HEK293 (cell line): ENCODE results near the gene GAL3ST3.
A peak's percentile ranks its signal among the peaks of the same experiment; 100 is the strongest.

ENCODE experiments used
- CTCF ChIA-PET: fragments of 350-600 bp; formaldehyde crosslinking; extraction: SDS; loops from one replicate; lab custom pipeline; 2021; ENCODE audit warnings: antibody characterized with exemption; lab: Yijun Ruan, JAX
- POLR2A ChIA-PET: fragments of 300-600 bp; formaldehyde crosslinking; extraction: SDS; loops from one replicate; lab custom pipeline; 2020; ENCODE audit warnings: antibody characterized with exemption, inconsistent platforms; lab: Yijun Ruan, JAX
- H3K27ac ChIP-seq: fragments of 200-500 bp; sonication (Bioruptor generic); 2 replicates; pipeline ENCODE4 v1.5.1; 2014; ENCODE audit warnings: low read depth, low read length, control low read depth, inconsistent platforms; ENCODE audit errors: extremely low read depth
- H3K36me3 ChIP-seq, 2 experiments: fragments of 200-500 bp in 1 of 2; sonication (Bioruptor generic) in 1 of 2; 1 replicate in 1 of 2; 2 replicates in 1 of 2; pipeline ENCODE4 v1.5.1; 2014 to 2017; ENCODE audit warnings: inconsistent platforms in 2 of 2, low read length in 2 of 2; ENCODE audit not compliant: control insufficient read depth in 2 of 2, insufficient read depth in 1 of 2
- H3K4me1 ChIP-seq: fragments of 200-500 bp; sonication (Bioruptor generic); 2 replicates; pipeline ENCODE4 v1.5.1; 2014; ENCODE audit warnings: mild to moderate bottlenecking, low read length, inconsistent platforms; ENCODE audit not compliant: control insufficient read depth, insufficient read depth
- H3K4me3 ChIP-seq: 2 replicates; pipeline ENCODE4 v1.5.1; 2011; ENCODE audit warnings: low read depth, mild to moderate bottlenecking, control low read depth, low read length, moderate library complexity
- H3K9me3 ChIP-seq: fragments of 200-500 bp; sonication (Bioruptor generic); 2 replicates; pipeline ENCODE4 v1.5.1; 2014; ENCODE audit warnings: low read depth, low read length, inconsistent platforms; ENCODE audit not compliant: control insufficient read depth, insufficient read depth
- HOXD13 ChIP-seq: sonication (generic); formaldehyde crosslinking; IDR thresholded peaks from 2 replicates; pipeline ENCODE4 v1.8.0; 2022; ENCODE audit warnings: missing genetic modification reagents, borderline replicate concordance
- IKZF3 ChIP-seq: fragments of 450-650 bp; IDR thresholded peaks from 2 replicates; pipeline ENCODE4 v1.5.0; 2018; ENCODE audit warnings: missing biosample characterization, mild to moderate bottlenecking, missing genetic modification characterization, moderate library complexity
- KLF9 ChIP-seq: fragments of 450-650 bp; formaldehyde crosslinking; IDR thresholded peaks from 2 replicates; pipeline ENCODE4 v1.5.1; 2016; ENCODE audit warnings: missing biosample characterization, missing genetic modification characterization, low read depth
- REPIN1 ChIP-seq: fragments of 450-650 bp; formaldehyde crosslinking; IDR thresholded peaks from 2 replicates; pipeline ENCODE4 v1.5.1; 2017; ENCODE audit warnings: missing biosample characterization, missing genetic modification characterization, low read depth
- SP2 ChIP-seq: fragments of 450-650 bp; formaldehyde crosslinking; IDR thresholded peaks from 2 replicates; pipeline ENCODE4 v1.5.1; 2016; ENCODE audit warnings: missing biosample characterization, missing genetic modification characterization
- ZIC2 ChIP-seq: fragments of 450-650 bp; formaldehyde crosslinking; IDR thresholded peaks from 2 replicates; pipeline ENCODE4 v1.5.1; 2016; ENCODE audit warnings: missing biosample characterization, missing genetic modification characterization
- ZNF133 ChIP-seq: fragments of 450-650 bp; formaldehyde crosslinking; IDR thresholded peaks from 2 replicates; pipeline ENCODE4 v1.5.1; 2016; ENCODE audit warnings: missing biosample characterization, missing genetic modification characterization
- ZNF140 ChIP-seq: fragments of 450-650 bp; formaldehyde crosslinking; IDR thresholded peaks from 2 replicates; pipeline ENCODE4 v1.5.1; 2016; ENCODE audit warnings: missing biosample characterization, missing genetic modification characterization
- ZNF16 ChIP-seq: fragments of 450-650 bp; formaldehyde crosslinking; IDR thresholded peaks from 2 replicates; pipeline ENCODE4 v1.5.1; 2016; ENCODE audit warnings: low read depth, missing biosample characterization, missing genetic modification characterization
- ZNF184 ChIP-seq: fragments of 450-650 bp; IDR thresholded peaks from 2 replicates; pipeline ENCODE4 v1.5.1; 2018; ENCODE audit warnings: missing biosample characterization, mild to moderate bottlenecking, missing genetic modification characterization
- ZNF202 ChIP-seq: fragments of 450-650 bp; formaldehyde crosslinking; IDR thresholded peaks from 2 replicates; pipeline ENCODE4 v1.5.1; 2016; ENCODE audit warnings: missing biosample characterization, missing genetic modification characterization, borderline replicate concordance
- ZNF239 ChIP-seq: fragments of 450-650 bp; formaldehyde crosslinking; IDR thresholded peaks from 2 replicates; pipeline ENCODE4 v1.5.1; 2016; ENCODE audit warnings: missing biosample characterization, missing genetic modification characterization
- ZNF324 ChIP-seq: fragments of 450-650 bp; formaldehyde crosslinking; IDR thresholded peaks from 2 replicates; pipeline ENCODE4 v1.5.1; 2016; ENCODE audit warnings: missing biosample characterization, missing genetic modification characterization
- ZNF416 ChIP-seq: fragments of 450-650 bp; formaldehyde crosslinking; IDR thresholded peaks from 2 replicates; pipeline ENCODE4 v1.5.1; 2016; ENCODE audit warnings: missing biosample characterization, missing genetic modification characterization
- ZNF501 ChIP-seq: fragments of 450-650 bp; formaldehyde crosslinking; IDR thresholded peaks from 2 replicates; pipeline ENCODE4 v1.5.1; 2016; ENCODE audit warnings: missing biosample characterization, missing genetic modification characterization
- ZNF544 ChIP-seq: fragments of 450-650 bp; formaldehyde crosslinking; IDR thresholded peaks from 2 replicates; pipeline ENCODE4 v1.5.0; 2017; ENCODE audit warnings: missing biosample characterization, missing genetic modification characterization
- ZNF585B ChIP-seq: fragments of 450-650 bp; formaldehyde crosslinking; IDR thresholded peaks from 2 replicates; pipeline ENCODE4 v1.5.1; 2016; ENCODE audit warnings: missing biosample characterization, missing genetic modification characterization
- ZNF626 ChIP-seq: fragments of 450-650 bp; sonication (Bioruptor Pico); formaldehyde crosslinking; IDR thresholded peaks from 2 replicates; pipeline ENCODE4 v1.5.1; 2018; ENCODE audit warnings: missing biosample characterization, missing genetic modification characterization, inconsistent platforms
- ZNF629 ChIP-seq: fragments of 450-650 bp; formaldehyde crosslinking; IDR thresholded peaks from 2 replicates; pipeline ENCODE4 v1.5.1; 2017; ENCODE audit warnings: missing biosample characterization, missing genetic modification characterization
- ZNF664 ChIP-seq: fragments of 450-650 bp; formaldehyde crosslinking; IDR thresholded peaks from 2 replicates; pipeline ENCODE4 v1.5.1; 2016; ENCODE audit warnings: missing biosample characterization, missing genetic modification characterization
- ZNF701 ChIP-seq: fragments of 450-650 bp; formaldehyde crosslinking; IDR thresholded peaks from 2 replicates; pipeline ENCODE4 v1.5.1; 2016; ENCODE audit warnings: missing biosample characterization, missing genetic modification characterization
- TF ChIP-seq, protein P1 (sequence below): fragments of 450-650 bp; formaldehyde crosslinking; IDR thresholded peaks from 2 replicates; pipeline ENCODE4 v1.5.1; 2016; ENCODE audit warnings: missing biosample characterization, missing genetic modification characterization
- TF ChIP-seq, protein P2 (sequence below): fragments of 450-650 bp; formaldehyde crosslinking; IDR thresholded peaks from 2 replicates; pipeline ENCODE4 v1.5.1; 2016; ENCODE audit warnings: missing biosample characterization, missing genetic modification characterization
- TF ChIP-seq, protein P3 (sequence below): fragments of 450-650 bp; formaldehyde crosslinking; IDR thresholded peaks from 2 replicates; pipeline ENCODE4 v1.5.1; 2017; ENCODE audit warnings: missing biosample characterization, missing genetic modification characterization

GAL3ST3 gene

DNA sequence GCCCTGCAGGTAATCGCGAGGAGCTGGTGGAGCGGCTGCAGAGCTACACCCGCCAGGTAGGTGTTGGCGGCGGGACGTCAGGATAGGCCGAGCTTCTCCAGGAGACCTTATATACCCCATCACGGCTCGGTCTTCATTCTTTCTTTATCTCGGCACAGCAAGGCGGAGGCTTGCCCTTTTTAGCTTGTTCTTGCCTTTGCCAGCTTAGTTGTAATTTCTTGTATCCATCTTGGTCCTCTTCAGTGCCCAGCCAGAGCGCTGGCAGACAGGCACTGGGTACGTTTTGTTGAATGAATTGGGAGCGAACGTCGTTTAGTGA, 3.7 kb upstream of the GAL3ST3 start:
- Histone ChIP-seq H3K4me1 (peaks cover 8% of the 10 kb centered on the region), H3K27ac (peak overlapping the region; percentile 71), H3K36me3 (peaks cover 23 to 48% of the 10 kb centered on the region in 2 experiments), H3K4me3 (peak overlapping the region; percentile 90), H3K9me3 (no peaks in the 10 kb centered on the region)
- TF ChIP-seq ZNF626 (tag by site-specific recombination) (no peak), ZNF501 (tag by site-specific recombination) (0 out of 2 replicates have a peak, but pooled peaks have one; percentile 6)
- ChIA-PET POLR2A (interaction anchor here (0.5 to 2.1 kb wide), 12 partner anchors 8 to 414 kb away, joined by 3 to 6 read pairs (median 4); partner anchors contain the start of gene PELI3), CTCF (interaction anchor here (0.5 to 4.7 kb wide), 10 partner anchors 8 to 512 kb away, joined by 3 to 36 read pairs (median 4); partner anchors contain the start of gene CATSPER1)

- Histone ChIP-seq H3K36me3 (peaks cover 17 to 42% of the 10 kb centered on the region in 2 experiments), H3K4me3 (peak within 1 kb of the TSS; percentile 90), H3K27ac (peak within 1 kb of the TSS; percentile 93), H3K4me1 (peaks cover 8% of the 10 kb centered on the region), H3K9me3 (no peaks in the 10 kb centered on the region)
- POLR2A ChIA-PET = interaction anchor here (0.5 to 2.1 kb wide), 18 partner anchors 8 to 515 kb away, joined by 3 to 7 read pairs (median 4); partner anchors contain the start of genes BANF1, PELI3 and RNASEH2C
- CTCF ChIA-PET = interaction anchor here (0.5 to 4.7 kb wide), 12 partner anchors 11 to 511 kb away, joined by 3 to 36 read pairs (median 3); partner anchors contain the start of gene CATSPER1
- TF ChIP-seq ZNF701 (no peak), ZNF626 (tag by site-specific recombination) (no peak), HOXD13 (no peak), ZNF16 (tag by site-specific recombination) (no peak), IKZF3 (peak; percentile 67), ZNF184 (tag by site-specific recombination) (0 out of 2 replicates have a peak, but pooled peaks have one; percentile 15), ZIC2 (tag by site-specific recombination) (0 out of 2 replicates have a peak, but pooled peaks have one; percentile 18), KLF9 (tag by site-specific recombination) (peak; percentile 51; the same call in 1 of the 2 replicates), ZNF133 (tag by site-specific recombination) (no peak), ZNF585B (no peak), REPIN1 (no peak), ZNF324 (tag by site-specific recombination) (no peak), ZNF629 (tag by site-specific recombination) (peak; percentile 80), ZNF416 (tag by site-specific recombination) (no peak), ZNF664 (tag by site-specific recombination) (no peak), SP2 (tag by site-specific recombination) (peak; percentile 97), ZNF140 (no peak), ZNF202 (no peak), ZNF239 (no peak), ZNF544 (tag by site-specific recombination) (no peak)
- TF ChIP-seq, protein P1, sequence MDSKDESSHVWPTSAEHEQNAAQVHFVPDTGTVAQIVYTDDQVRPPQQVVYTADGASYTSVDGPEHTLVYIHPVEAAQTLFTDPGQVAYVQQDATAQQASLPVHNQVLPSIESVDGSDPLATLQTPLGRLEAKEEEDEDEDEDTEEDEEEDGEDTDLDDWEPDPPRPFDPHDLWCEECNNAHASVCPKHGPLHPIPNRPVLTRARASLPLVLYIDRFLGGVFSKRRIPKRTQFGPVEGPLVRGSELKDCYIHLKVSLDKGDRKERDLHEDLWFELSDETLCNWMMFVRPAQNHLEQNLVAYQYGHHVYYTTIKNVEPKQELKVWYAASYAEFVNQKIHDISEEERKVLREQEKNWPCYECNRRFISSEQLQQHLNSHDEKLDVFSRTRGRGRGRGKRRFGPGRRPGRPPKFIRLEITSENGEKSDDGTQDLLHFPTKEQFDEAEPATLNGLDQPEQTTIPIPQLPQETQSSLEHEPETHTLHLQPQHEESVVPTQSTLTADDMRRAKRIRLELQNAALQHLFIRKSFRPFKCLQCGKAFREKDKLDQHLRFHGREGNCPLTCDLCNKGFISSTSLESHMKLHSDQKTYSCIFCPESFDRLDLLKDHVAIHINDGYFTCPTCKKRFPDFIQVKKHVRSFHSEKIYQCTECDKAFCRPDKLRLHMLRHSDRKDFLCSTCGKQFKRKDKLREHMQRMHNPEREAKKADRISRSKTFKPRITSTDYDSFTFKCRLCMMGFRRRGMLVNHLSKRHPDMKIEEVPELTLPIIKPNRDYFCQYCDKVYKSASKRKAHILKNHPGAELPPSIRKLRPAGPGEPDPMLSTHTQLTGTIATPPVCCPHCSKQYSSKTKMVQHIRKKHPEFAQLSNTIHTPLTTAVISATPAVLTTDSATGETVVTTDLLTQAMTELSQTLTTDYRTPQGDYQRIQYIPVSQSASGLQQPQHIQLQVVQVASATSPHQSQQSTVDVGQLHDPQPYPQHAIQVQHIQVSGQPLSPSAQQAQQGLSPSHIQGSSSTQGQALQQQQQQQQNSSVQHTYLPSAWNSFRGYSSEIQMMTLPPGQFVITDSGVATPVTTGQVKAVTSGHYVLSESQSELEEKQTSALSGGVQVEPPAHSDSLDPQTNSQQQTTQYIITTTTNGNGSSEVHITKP (tag by site-specific recombination) = peak; percentile 64
- TF ChIP-seq, protein P2, sequence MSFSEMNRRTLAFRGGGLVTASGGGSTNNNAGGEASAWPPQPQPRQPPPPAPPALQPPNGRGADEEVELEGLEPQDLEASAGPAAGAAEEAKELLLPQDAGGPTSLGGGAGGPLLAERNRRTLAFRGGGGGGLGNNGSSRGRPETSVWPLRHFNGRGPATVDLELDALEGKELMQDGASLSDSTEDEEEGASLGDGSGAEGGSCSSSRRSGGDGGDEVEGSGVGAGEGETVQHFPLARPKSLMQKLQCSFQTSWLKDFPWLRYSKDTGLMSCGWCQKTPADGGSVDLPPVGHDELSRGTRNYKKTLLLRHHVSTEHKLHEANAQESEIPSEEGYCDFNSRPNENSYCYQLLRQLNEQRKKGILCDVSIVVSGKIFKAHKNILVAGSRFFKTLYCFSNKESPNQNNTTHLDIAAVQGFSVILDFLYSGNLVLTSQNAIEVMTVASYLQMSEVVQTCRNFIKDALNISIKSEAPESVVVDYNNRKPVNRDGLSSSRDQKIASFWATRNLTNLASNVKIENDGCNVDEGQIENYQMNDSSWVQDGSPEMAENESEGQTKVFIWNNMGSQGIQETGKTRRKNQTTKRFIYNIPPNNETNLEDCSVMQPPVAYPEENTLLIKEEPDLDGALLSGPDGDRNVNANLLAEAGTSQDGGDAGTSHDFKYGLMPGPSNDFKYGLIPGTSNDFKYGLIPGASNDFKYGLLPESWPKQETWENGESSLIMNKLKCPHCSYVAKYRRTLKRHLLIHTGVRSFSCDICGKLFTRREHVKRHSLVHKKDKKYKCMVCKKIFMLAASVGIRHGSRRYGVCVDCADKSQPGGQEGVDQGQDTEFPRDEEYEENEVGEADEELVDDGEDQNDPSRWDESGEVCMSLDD (tag by site-specific recombination) = no peak
- TF ChIP-seq, protein P3, sequence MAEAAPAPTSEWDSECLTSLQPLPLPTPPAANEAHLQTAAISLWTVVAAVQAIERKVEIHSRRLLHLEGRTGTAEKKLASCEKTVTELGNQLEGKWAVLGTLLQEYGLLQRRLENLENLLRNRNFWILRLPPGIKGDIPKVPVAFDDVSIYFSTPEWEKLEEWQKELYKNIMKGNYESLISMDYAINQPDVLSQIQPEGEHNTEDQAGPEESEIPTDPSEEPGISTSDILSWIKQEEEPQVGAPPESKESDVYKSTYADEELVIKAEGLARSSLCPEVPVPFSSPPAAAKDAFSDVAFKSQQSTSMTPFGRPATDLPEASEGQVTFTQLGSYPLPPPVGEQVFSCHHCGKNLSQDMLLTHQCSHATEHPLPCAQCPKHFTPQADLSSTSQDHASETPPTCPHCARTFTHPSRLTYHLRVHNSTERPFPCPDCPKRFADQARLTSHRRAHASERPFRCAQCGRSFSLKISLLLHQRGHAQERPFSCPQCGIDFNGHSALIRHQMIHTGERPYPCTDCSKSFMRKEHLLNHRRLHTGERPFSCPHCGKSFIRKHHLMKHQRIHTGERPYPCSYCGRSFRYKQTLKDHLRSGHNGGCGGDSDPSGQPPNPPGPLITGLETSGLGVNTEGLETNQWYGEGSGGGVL = no peak
Measured at GRCh38 chr11:66051766-66052663, 3.1 kb upstream of the GAL3ST3 start, which contains the start of gene SF3B2. Gene SF3B2 (plus strand): TSS chr11:66052364. CDS start chr11:66052385, 21 bp downstream.
